ENCODE results near the gene TRPC4.

DNA sequence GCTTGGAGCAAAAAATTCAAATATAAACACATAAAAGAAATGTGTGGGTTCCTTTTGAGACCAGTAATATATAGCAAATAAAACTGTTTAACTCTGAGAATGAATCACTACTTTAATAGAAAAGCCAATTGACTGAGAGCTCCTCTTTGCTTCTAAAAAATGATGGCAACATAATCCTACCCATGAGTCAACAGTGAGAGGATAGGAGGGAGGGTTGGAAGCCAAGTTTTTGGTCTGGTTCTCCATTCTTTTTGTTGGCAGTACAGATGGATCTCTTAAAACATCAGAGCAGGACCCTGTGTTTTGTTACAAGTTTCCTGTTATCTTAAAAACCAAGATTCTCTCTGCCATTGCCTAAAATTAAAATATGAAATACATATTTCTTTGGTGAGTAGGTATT lies 221.0 kb downstream of the TRPC4 start:
- no peak for TF ChIP-seq POLR2A (IDR thresholded peaks at IDR 0.05; ENCODE audit: extremely low read depth, insufficient read length)
- TF ChIP-seq, protein P1, sequence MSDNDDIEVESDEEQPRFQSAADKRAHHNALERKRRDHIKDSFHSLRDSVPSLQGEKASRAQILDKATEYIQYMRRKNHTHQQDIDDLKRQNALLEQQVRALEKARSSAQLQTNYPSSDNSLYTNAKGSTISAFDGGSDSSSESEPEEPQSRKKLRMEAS (IDR thresholded peaks at IDR 0.05; ENCODE audit: low read depth, low read length): no peak
- TF ChIP-seq, protein P2, sequence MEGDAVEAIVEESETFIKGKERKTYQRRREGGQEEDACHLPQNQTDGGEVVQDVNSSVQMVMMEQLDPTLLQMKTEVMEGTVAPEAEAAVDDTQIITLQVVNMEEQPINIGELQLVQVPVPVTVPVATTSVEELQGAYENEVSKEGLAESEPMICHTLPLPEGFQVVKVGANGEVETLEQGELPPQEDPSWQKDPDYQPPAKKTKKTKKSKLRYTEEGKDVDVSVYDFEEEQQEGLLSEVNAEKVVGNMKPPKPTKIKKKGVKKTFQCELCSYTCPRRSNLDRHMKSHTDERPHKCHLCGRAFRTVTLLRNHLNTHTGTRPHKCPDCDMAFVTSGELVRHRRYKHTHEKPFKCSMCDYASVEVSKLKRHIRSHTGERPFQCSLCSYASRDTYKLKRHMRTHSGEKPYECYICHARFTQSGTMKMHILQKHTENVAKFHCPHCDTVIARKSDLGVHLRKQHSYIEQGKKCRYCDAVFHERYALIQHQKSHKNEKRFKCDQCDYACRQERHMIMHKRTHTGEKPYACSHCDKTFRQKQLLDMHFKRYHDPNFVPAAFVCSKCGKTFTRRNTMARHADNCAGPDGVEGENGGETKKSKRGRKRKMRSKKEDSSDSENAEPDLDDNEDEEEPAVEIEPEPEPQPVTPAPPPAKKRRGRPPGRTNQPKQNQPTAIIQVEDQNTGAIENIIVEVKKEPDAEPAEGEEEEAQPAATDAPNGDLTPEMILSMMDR (IDR thresholded peaks at IDR 0.05; ENCODE audit: low read depth, low read length): no peak
